Tongue (tissue), 2 donors: ENCODE data around the gene CD36. TPM values are rescaled to one million over a fixed set of nuclear protein-coding genes. Genes with fewer than 3 reads are reported as not detected.
A peak's percentile ranks its signal among the peaks of the same experiment; 100 is the strongest.

ENCODE experiments used
- DNase-seq: peaks from one replicate; pipeline ENCODE4 v3.0.0-alpha.2; 2015
- total RNA-seq: library from RNA; depleted of rRNA; stranded (reverse); fragments of >200 nt; gene quantifications from one replicate; pipeline ENCODE4 v1.2.3, GENCODE V29; 2014

The CD36 gene
- total RNA-seq, 1 donor from 2014 or later = 324 TPM

- no peak for DNase-seq
Measured at GRCh38 chr7:80629023-80629422, 9.4 kb upstream of the CD36 start.

- DNase-seq = peak; percentile 29
Measured at GRCh38 chr7:80630608-80631405, 7.6 kb upstream of the CD36 start.

GRCh38 chr7:80631421-80631820 lies 7.0 kb upstream of the CD36 start:
- no peak for DNase-seq

- DNase-seq = no peak
Measured at GRCh38 chr7:80632139-80632538, 6.3 kb upstream of the CD36 start.

- DNase-seq = no peak
Measured at GRCh38 chr7:80632819-80633218, 5.6 kb upstream of the CD36 start.

- no peak for DNase-seq
Measured at GRCh38 chr7:80634505-80634904, 3.9 kb upstream of the CD36 start.

- DNase-seq = no peak
Measured at GRCh38 chr7:80635533-80635932, 2.9 kb upstream of the CD36 start.

GRCh38 chr7:80635998-80636397 lies 2.4 kb upstream of the CD36 start:
- DNase-seq = no peak

- peak; percentile 67 for DNase-seq
Measured at GRCh38 chr7:80636709-80637108, 1.7 kb upstream of the CD36 start.

- peak; percentile 58 for DNase-seq
Measured at GRCh38 chr7:80637454-80637853, 988 bp upstream of the CD36 start.

GRCh38 chr7:80639011-80639410 lies 569 bp downstream of the CD36 start:
- DNase-seq = no peak

GRCh38 chr7:80640846-80641245 lies 2.4 kb downstream of the CD36 start:
- no peak for DNase-seq

- DNase-seq = peak; percentile 30
Measured at GRCh38 chr7:80641548-80641947, 3.1 kb downstream of the CD36 start.

- no peak for DNase-seq
Measured at GRCh38 chr7:80642871-80643270, 4.4 kb downstream of the CD36 start.

- DNase-seq = no peak
Measured at GRCh38 chr7:80643336-80643915, 5.0 kb downstream of the CD36 start.

- DNase-seq = no peak
Measured at GRCh38 chr7:80644054-80644453, 5.6 kb downstream of the CD36 start.

GRCh38 chr7:80646083-80646865 lies 7.8 kb downstream of the CD36 start:
- DNase-seq = no peak

- DNase-seq = no peak
Measured at GRCh38 chr7:80647436-80647835, 9.0 kb downstream of the CD36 start.

GRCh38 chr7:80648031-80648600 lies 9.7 kb downstream of the CD36 start:
- no peak for DNase-seq

- no peak for DNase-seq
Measured at GRCh38 chr7:80649011-80649410, 10.6 kb downstream of the CD36 start.

- DNase-seq = no peak
Measured at GRCh38 chr7:80650030-80650429, 11.6 kb downstream of the CD36 start.

- DNase-seq = no peak
Measured at GRCh38 chr7:80651471-80651870, 13.0 kb downstream of the CD36 start.

GRCh38 chr7:80653244-80653643 lies 14.8 kb downstream of the CD36 start:
- no peak for DNase-seq
